Left kidney (tissue), 2 donors: Measurements from ENCODE around the gene DOCK4. TPM values are rescaled to one million over a fixed set of nuclear protein-coding genes. Genes with fewer than 3 reads are reported as not detected.

Experiments used
- DNase-seq: peaks from one replicate; pipeline ENCODE4 v3.0.0-alpha.2; 2013
- polyA plus RNA-seq: library from polyadenylated mRNA; unstranded; fragments of 120-200 nt; gene quantifications from one replicate; pipeline ENCODE4 v1.2.1, GENCODE V29; 2013; ENCODE audit not compliant: insufficient read length

The DOCK4 gene
- polyA plus RNA-seq, 1 donor = 30.4 TPM

- no peak for DNase-seq
Observed at GRCh38 chr7:112074464-112074863, 131.7 kb downstream of the DOCK4 start.

GRCh38 chr7:112073530-112073929 lies 132.7 kb downstream of the DOCK4 start:
- no peak for DNase-seq

- DNase-seq = no peak
Observed at GRCh38 chr7:112072541-112073245, 133.5 kb downstream of the DOCK4 start.

- no peak for DNase-seq
Observed at GRCh38 chr7:112071856-112072255, 134.3 kb downstream of the DOCK4 start.

- DNase-seq = no peak
Observed at GRCh38 chr7:112070674-112071256, 135.4 kb downstream of the DOCK4 start.

- no peak for DNase-seq
Observed at GRCh38 chr7:112069879-112070321, 136.3 kb downstream of the DOCK4 start.

- no peak for DNase-seq
Observed at GRCh38 chr7:112068967-112069366, 137.2 kb downstream of the DOCK4 start.

- no peak for DNase-seq
Observed at GRCh38 chr7:112067632-112068540, 138.3 kb downstream of the DOCK4 start.

GRCh38 chr7:112067200-112067599 lies 139.0 kb downstream of the DOCK4 start:
- no peak for DNase-seq

- no peak for DNase-seq
Observed at GRCh38 chr7:112065758-112066157, 140.4 kb downstream of the DOCK4 start.

- DNase-seq = no peak
Observed at GRCh38 chr7:112064627-112065385, 141.4 kb downstream of the DOCK4 start.

GRCh38 chr7:112063974-112064373 lies 142.2 kb downstream of the DOCK4 start:
- no peak for DNase-seq

GRCh38 chr7:112061051-112061450 lies 145.1 kb downstream of the DOCK4 start:
- DNase-seq = no peak

- no peak for DNase-seq
Observed at GRCh38 chr7:112060625-112061024, 145.6 kb downstream of the DOCK4 start.

- DNase-seq = no peak
Observed at GRCh38 chr7:112059675-112060074, 146.5 kb downstream of the DOCK4 start.

- DNase-seq = no peak
Observed at GRCh38 chr7:112058686-112059085, 147.5 kb downstream of the DOCK4 start.

GRCh38 chr7:112056409-112056808 lies 149.8 kb downstream of the DOCK4 start:
- DNase-seq = no peak

- DNase-seq = no peak
Observed at GRCh38 chr7:112053737-112054069, 152.5 kb downstream of the DOCK4 start.

GRCh38 chr7:112052993-112053736 lies 153.0 kb downstream of the DOCK4 start:
- DNase-seq = no peak

GRCh38 chr7:112052498-112052897 lies 153.7 kb downstream of the DOCK4 start:
- no peak for DNase-seq

- DNase-seq = no peak
Observed at GRCh38 chr7:112050250-112050881, 155.8 kb downstream of the DOCK4 start.
